ENCODE measurements around the gene MVK.

MVK gene

DNA sequence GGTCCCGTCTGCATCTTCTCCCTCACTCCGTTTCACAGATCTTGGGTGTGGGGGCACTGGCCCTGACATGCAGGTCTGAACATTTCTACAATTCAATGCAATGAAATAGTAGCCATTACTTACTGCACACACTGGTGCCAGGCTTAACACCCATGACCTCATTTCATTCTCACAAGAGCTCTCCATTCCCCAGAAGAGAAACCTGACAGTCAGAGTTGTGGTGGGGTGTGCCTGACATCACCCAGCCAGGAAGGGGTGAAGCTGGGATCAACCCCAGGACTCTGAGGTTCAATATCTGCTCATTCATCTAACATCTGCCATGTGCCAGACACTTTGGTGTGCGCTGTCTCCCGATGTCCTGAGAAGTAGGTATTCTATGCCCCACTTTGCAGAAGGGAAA, 34.7 kb downstream of the MVK start:
- no peak for TF ChIP-seq GATA1 (IDR thresholded peaks at IDR 0.05; ENCODE audit: low read depth, low read length)
- TF ChIP-seq POLR2A (IDR thresholded peaks at IDR 0.05; ENCODE audit: low read length) = no peak
- no peak for DNase-seq

DNA sequence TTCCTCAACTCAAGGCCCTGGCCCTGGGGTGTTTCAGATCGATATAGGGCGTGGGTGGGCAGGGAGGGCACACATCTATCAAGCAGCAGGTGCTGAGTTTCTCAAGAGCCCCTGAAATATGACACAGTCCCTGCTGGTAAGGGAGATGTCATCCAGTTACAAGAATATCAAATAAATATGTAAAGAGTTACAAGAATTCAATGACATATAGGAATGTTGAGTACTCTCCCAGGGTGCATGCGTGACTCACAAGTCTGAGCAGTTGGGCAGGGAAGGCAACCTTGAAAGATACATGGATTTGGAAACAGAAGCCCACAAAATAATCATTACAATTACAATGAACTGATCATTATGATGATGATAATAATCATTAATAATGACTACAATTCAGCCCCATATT, 35.2 kb downstream of the MVK start:
- no peak for DNase-seq
- TF ChIP-seq POLR2A (IDR thresholded peaks at IDR 0.05; ENCODE audit: low read length) (no peak), GATA1 (IDR thresholded peaks at IDR 0.05; ENCODE audit: low read depth, low read length) (no peak)

DNA sequence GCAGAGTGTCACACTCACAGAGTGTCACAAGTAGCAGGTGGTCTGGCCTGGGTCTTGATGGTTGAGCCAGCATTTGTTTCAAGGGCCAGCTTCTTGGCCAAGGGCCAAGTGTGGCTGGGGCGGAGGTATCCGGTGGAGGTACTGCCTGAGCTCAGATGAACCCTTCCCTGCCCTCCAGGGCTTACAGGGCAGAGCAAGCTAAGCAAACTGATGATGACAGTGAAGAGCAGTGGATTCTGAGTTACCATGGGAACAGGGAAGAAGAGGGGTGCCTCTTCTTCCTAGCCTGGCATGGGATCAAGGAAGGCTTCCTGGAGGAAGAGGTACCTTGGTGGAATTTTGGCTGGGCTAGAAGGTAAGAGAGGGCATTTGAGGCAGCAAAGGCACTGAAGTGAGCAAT, 35.7 kb downstream of the MVK start:
- TF ChIP-seq POLR2A (IDR thresholded peaks at IDR 0.05; ENCODE audit: low read length) = no peak
- no peak for TF ChIP-seq GATA1 (IDR thresholded peaks at IDR 0.05; ENCODE audit: low read depth, low read length)

DNA sequence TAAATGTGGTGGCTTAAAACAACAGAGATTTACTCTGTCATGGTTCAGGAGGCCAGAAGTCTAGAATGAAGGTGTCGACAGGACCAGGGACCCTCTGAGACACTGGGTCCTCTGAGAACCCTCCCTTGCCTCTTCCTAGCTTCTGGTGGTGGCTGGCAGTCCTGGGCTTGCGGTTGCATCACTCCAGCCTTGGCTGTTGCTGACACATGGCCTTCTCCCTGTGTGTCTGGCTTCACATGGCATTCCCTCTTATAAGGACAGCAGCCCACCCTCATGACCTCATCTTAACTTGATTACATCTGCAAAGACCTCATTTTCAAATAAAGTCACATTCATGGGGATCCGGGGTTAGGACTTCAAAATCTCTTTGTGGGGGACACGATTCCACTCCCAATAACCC, 36.9 kb downstream of the MVK start:
- no peak for TF ChIP-seq GATA1 (IDR thresholded peaks at IDR 0.05; ENCODE audit: low read depth, low read length)
- TF ChIP-seq POLR2A (IDR thresholded peaks at IDR 0.05; ENCODE audit: low read length) = no peak
- DNase-seq = no peak

More for the DNA sequence above, 35.7 kb downstream of the MVK start:
- DNase-seq = no peak

DNA sequence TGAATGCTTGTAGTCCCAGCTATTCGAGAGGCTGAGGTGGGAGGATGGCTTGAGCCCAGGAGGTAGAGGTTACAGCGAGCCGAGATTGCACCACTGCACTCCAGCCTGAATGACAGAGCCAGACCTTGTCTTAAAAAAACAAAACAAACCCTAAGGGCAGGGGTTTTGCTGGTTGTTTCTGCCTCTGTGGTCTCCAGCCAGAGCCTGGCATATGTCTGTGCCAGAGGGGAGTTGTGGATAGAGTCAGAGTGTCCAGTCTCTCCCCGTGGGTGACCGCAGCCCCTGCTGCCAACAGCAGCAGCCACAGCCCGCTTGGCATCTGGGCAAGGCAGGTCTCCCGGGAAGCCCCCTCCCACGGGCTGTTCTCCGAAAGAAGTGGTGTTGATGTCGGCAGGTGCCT, 37.6 kb downstream of the MVK start:
- no peak for TF ChIP-seq POLR2A (IDR thresholded peaks at IDR 0.05; ENCODE audit: low read length)
- no peak for DNase-seq

DNA sequence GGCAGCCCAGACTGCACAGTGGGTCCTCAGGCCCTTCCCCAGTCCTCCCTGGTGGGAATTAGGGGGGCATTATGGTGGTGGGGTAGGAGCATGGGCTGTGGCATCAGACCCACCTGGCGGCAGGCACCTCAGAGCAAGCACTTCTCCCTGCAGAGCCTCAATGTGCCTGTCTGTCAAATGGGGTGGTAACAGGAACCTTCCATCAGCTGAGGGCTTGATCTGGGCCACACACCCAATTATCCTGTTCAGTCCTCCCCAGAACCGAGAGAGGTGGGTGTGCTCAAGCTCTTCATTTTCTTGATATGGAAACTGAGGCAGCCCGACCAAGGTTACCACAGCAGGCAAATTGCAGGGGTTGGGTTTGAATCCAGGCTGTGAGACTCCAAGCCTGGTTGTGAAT, 38.4 kb downstream of the MVK start:
- TF ChIP-seq POLR2A (IDR thresholded peaks at IDR 0.05; ENCODE audit: low read length) = no peak
- no peak for TF ChIP-seq GATA1 (IDR thresholded peaks at IDR 0.05; ENCODE audit: low read depth, low read length)
- no peak for DNase-seq

DNA sequence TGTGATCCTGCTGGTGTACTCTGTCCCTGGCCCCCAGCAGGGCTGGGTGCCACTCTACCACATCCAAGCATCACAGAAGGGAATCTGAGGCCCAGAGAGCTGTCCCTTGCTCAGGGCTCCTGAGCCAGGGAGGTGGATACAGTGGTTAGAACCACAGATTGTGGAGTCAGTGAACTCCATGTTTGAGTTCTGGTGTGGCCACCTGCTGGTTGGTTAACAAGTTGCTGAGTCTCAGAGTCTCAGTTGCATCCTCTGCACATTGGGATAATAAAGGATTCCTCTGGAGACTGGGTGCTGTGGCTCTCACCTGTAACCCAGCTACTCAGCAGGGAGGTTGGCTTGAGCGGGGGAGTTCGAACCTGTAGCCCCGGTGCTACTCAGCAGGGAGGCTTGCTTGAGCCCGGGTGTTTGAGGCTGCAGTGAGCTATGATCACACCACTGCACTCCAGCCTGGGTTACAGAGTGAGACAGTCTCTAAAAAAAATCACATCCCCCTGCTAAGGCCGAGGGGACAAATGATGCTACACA, 39.4 kb downstream of the MVK start:
- TF ChIP-seq GATA1 (IDR thresholded peaks at IDR 0.05; ENCODE audit: low read depth, low read length) (no peak), POLR2A (IDR thresholded peaks at IDR 0.05; ENCODE audit: low read length) (no peak)
- no peak for DNase-seq

DNA sequence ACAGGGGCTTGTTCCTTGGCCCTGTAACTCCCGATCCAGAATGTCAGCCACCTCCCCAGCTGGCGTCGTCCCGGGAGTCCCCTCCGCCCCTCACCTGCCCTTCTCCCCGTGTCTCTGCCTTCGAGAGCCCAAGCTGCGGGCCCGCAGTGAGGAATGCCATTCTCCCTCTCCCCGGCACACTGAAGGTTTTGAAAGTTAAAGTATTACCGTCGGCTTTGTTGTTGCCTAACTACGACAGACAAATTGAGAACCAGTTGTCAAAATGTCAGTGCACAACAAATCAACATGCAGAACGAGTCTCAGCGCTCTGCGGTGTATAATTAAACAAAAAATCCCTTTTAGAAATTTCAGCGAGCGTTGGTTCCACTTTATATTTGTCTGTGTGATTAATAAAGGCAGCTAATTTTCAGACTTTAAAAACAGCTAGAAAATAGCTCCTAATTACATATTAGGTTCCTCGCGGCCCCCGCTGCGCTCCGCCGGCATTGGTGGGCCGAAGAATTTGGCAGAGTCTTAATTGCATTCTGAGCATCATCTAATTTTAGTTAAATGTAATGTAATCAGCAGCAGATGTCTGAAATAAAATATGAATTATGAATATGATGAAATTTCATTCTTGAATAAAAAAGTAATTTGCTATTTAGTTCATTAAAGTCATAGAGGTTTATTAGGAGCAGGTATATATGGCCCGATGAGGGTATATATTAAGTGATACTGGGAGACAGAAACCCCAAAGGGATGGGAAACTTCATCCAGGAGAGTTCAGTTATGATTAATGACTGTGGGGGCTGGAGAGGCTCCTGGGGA, 40.3 kb downstream of the MVK start:
- no peak for TF ChIP-seq POLR2A (IDR thresholded peaks at IDR 0.05; ENCODE audit: low read length)
- no peak for DNase-seq

DNA sequence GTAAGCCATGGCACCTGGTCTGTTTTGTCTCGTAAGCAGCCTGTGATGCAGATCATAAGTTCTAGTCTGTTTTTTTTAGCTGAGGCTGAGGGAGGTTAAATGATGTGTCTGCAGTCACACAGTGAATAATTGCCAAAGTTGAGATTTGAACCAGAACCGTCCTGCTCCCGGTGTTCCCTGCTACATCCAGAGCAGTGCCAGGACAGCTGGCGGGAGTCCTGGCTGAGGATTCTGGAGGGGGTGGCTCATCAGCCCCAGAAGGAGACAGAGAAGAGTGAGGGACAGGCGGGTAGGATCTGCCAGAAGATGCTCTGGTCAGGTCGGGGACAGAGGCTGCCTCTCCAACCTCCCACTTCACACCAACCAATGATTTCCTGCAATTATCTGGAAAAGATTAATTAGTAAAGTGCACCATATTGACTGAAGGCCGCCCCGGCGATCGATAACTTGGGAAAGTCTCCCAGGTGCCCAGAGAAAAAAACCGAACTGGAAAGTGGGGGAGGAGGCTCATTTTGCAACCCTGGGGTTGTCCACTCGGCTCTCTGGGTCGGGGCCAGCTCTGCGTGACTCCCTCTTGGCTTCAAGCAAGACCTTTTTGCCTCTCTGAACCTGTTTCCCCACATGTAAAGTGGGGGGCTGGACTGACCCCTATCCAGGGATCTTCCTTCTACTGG, 42.1 kb downstream of the MVK start:
- TF ChIP-seq GATA1 (IDR thresholded peaks at IDR 0.05; ENCODE audit: low read depth, low read length) (no peak), POLR2A (IDR thresholded peaks at IDR 0.05; ENCODE audit: low read length) (no peak)
- DNase-seq = no peak

DNA sequence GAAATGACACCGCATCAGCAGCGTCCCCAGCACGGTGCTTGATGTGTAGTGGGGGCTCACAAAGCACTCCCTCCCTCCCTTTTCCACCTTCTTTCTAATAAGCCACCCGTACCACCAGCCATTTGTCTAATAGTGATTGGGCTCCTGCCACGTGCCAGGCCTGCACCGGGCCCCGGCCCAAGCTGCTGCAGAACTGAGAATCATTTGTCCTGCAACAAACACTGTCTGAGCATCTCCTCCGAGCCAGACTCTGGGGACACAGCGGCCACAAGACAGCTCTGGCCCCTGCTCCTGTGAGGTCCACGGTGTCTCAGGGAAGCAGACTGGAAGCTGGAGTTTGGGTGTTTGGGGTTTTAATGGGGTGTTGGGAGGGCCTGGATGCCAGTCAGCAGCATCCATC, 43.9 kb downstream of the MVK start:
- TF ChIP-seq POLR2A (IDR thresholded peaks at IDR 0.05; ENCODE audit: low read length) (no peak), GATA1 (IDR thresholded peaks at IDR 0.05; ENCODE audit: low read depth, low read length) (no peak)
- no peak for DNase-seq

DNA sequence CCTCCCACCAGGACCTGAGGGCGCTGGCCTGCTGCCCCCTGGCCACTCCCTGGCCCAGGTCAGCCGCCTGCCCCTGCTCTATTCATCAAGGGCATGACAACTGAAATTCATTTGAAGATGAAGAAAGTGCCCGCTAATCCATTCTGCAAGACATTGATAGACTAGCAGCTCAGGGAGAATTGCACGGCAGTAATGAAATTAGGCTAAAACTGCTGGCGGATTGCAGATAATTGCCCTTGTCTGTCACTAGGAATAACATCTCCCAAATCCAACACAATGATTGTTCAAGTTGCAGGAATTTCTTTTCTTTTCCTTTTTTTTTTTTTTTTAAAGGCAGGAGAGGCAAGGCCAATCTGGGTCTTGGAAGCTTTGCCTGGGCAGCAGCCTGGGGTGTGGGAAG, 44.5 kb downstream of the MVK start:
- DNase-seq = no peak
- TF ChIP-seq POLR2A (IDR thresholded peaks at IDR 0.05; ENCODE audit: low read length) (no peak), GATA1 (IDR thresholded peaks at IDR 0.05; ENCODE audit: low read depth, low read length) (no peak)

DNA sequence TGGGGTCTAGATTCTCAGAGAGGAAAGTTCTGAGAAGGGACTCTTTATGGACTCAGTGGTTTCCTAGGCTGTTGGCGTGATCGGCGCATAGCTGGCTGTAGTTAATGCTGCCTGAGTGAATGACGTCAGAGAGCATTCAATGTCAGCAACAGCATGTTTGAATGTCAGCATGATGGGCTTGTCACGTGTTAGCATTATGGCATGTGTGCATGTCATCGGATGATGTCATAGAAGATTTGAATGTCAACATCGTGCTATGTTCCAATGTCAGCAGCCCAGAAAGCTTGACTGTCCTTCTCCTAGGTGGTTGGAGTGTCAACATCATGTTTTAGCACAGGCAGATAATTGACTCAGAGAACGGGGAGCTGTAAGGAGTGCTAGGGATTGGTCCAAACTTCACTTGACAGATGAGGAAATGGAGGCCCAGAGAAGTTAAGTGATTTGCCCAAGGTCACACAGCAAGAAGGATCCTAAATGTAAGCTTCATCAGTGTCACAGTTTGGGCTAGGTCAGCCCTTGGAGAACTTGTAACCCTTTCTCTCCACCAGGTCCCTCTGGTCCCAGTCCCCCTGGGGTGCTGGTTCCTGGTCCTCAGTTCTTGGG, 45.5 kb downstream of the MVK start:
- no peak for DNase-seq
- TF ChIP-seq POLR2A (IDR thresholded peaks at IDR 0.05; ENCODE audit: low read length) (no peak), GATA1 (IDR thresholded peaks at IDR 0.05; ENCODE audit: low read depth, low read length) (no peak)

DNA sequence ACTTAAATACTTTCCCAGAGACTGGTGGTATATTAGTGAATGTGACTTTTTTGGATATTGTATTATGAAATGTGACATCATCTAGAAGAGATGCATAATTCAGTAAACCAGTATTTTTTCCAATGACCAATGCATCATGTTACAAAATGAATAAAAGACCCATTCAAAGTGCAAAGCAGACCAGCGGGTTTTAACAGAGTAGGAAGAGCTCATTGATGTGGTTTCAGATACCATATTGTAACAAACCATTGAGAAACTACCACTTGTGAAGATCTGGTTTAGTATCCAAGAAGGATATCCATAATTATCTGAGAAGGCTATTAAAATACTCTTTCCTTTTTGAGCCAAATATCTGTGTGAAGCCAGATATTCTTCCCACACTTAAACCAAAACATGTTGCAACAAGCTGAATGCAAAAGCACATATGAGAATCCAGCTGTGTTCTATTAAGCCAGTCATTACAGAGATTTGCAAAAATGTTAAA, 47.7 kb downstream of the MVK start:
- TF ChIP-seq POLR2A (IDR thresholded peaks at IDR 0.05; ENCODE audit: low read length) (no peak), GATA1 (IDR thresholded peaks at IDR 0.05; ENCODE audit: low read depth, low read length) (no peak)
- no peak for DNase-seq

DNA sequence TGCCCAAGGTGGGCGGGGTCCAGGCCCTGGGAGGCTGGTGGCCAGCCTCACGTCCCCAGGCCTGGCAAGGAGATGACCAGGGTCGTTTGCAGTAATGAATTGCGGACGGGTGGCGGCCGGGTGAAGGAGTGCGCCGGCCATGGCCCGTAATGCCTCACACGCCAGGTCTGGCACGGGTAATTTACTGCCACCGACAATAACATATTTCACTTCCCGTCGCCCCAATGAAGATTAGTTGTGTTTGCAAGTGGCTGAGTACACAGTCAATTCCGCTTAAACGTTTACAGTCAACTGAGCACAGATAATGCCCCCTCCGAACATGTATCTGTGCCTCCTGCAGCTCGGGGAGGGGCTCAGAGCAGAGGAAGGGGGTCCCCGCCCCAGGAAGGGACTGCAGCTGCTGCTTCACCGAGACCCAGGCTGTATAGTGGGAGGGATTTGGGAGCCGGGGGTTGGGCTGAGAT, 48.3 kb downstream of the MVK start:
- TF ChIP-seq POLR2A (IDR thresholded peaks at IDR 0.05; ENCODE audit: low read length) = no peak
- TF ChIP-seq GATA1 (IDR thresholded peaks at IDR 0.05; ENCODE audit: low read depth, low read length) = no peak

More for the DNA sequence above, 48.3 kb downstream of the MVK start:
- DNase-seq = no peak
